ENCODE data around the gene TBC1D19.

DNA sequence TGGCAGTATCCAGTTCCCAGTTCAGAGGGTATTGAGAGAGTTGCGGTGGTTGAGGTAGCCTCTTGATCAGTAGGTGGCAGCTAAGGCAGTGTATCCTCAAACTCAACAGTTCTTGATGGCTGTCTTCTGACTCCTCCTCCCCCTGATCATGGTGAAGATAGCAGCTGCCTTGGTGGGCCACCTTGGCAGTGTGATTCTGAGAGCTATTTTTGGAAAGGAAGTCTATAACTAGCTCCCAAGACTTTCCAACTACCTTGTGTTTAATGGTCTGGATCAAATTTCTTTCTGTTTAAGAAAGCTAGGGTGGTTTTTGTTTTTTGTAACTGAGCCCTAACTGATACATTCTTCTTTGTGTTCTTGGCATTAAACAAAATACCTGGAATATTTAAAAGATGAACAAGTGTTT lies 10.5 kb upstream of the TBC1D19 start:
- TF ChIP-seq POLR2AphosphoS5 (IDR thresholded peaks at IDR 0.05; ENCODE audit: low read depth, low read length) (no peak), REST (IDR thresholded peaks at IDR 0.05; ENCODE audit: insufficient read depth in 1 of 2, low read depth in 2 of 2, low read length in 2 of 2) (no peak), TAF1 (IDR thresholded peaks at IDR 0.05; ENCODE audit: borderline replicate concordance, insufficient read depth, low read length) (no peak), SIN3A (IDR thresholded peaks at IDR 0.05; ENCODE audit: borderline replicate concordance, insufficient read depth, low read length) (no peak)

Measured in PFSK-1 (cell line).